ENCODE results near the gene IL5.
"Not testable (repeated sequence)": the region's sequence is repeated elsewhere in the genome, so short reads cannot be mapped to it uniquely, and the experiment has no call there.

IL5 gene

GRCh38 chr5:132539716-132540115, 3.6 kb downstream of the IL5 start:
- no peak for DNase-seq
- intact Hi-C loops (cut with DNase I) = no loop called here

DNA sequence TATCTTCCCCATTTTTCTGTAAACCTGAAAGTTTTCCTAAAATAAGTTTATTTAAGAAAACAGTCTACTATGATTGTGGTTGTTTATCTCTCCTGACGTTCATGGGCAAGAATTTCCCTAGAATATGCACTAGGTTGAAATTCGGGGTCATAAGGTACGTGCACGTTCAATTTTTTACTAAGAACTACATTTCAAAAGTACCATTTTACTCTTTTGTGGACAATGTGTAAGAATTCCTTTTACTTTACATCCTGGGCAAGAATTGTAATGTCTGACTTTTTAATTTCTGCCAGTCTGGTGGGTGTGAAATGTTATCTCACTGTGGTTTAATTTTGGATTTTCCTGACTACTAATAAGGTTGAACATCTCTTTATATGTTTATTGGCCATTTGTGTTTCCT, 12.4 kb downstream of the IL5 start:
- intact Hi-C loops (cut with DNase I) = no loop called here
- DNase-seq = no peak

- DNase-seq = peak in 2 of 10 donors; percentile 32 to 87
- intact Hi-C loops (cut with DNase I) = no loop called here
Observed at GRCh38 chr5:132528866-132529634, 14.3 kb downstream of the IL5 start.

DNA sequence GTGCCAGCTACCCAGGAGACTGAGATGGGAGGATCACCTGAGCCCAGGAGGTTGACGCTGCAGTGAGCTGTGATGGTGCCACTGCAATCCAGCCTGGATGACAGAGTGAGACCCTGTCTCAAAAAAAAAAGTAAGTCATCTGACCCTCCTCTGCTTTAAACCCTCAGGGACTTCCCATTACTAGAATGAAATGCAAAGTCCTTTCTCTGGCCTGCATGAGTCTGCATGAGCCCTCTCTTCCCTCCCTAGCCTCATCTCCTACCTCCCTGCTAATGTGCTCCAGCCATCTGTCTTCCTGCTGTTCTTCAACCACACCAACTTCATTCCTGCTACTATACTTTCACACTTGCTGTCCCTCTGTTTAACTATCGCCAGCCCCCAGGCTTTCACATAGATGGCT, 15.3 kb downstream of the IL5 start:
- no peak for DNase-seq
- intact Hi-C loops (cut with DNase I) = no loop called here

GRCh38 chr5:132526974-132527564, 16.3 kb downstream of the IL5 start:
- intact Hi-C loops (cut with DNase I) = no loop called here
- DNase-seq = no peak

- intact Hi-C loops (cut with DNase I) = no loop called here
- DNase-seq = peak in 2 of 10 donors; percentile 16 to 79
Observed at GRCh38 chr5:132526290-132526973, 16.9 kb downstream of the IL5 start.

DNA sequence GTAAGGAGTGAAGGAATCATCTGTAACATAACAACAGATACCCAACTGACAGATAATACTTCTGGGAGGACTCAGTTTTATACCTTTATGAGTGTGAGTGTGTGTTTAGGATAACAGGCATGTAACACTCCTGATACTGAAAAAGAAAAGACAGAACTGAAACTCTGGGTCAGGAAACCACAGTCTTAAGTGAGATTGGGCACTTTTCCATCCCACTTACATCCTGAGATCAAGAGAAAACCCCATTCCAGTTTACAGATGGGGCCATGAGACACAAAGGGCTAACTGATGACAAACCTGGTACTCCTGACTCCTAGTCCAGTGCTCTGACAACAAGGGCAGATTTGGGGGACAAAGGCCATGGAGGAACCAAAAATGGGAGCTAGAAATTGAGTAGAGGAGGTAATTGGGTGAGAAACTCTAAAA, 18.0 kb downstream of the IL5 start:
- DNase-seq = no peak
- intact Hi-C loops (cut with DNase I) = no loop called here

DNA sequence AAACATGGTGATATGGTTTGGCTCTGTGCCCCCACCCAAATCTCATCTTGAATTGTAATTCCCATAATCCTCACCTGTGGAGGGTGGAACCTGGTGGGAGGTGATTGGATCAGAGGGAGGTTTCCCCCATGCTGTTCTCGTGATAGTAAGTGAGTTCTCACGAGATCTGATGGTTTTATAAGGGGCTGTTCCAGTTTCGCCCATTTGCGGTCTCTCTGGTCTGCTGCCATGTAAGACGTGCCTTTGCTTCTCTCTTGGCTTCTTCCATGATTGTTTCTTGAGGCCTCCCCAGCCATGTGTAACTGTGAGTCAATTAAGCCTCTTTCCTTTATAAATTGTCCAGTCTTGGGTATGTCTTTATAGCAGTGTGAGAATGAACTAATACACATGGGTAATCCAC, 18.4 kb downstream of the IL5 start:
- DNase-seq; intact Hi-C loops (cut with DNase I): not testable (repeated sequence)

DNA sequence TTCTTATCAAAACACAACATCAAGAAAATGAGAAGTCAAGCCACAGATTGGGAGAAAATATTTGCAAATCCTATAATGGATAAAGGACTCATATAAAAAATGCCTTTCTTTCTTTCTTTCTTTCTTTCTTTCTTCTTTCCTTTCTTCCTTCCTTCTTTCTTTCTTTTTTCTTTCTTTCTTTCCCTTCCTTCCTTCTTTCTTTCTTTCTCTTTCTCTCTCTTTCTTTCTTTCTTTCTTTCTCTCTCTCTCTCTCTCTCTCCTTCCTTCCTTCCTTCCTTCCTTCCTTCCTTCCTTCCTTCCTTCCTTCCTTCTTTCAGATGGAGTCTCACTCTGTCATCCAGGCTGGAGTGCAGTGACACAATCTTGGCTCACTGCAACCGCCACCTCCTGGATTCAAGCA, 21.3 kb downstream of the IL5 start:
- DNase-seq; intact Hi-C loops (cut with DNase I): not testable (repeated sequence)

- DNase-seq; intact Hi-C loops (cut with DNase I): not testable (repeated sequence)
Observed at GRCh38 chr5:132513618-132514336, 29.5 kb downstream of the IL5 start.

GRCh38 chr5:132510076-132510475, 33.2 kb downstream of the IL5 start:
- intact Hi-C loops (cut with DNase I) = no loop called here
- DNase-seq = no peak

GRCh38 chr5:132506094-132506692, 37.1 kb downstream of the IL5 start:
- intact Hi-C loops (cut with DNase I) = loop anchor here (10.0 kb wide), 1 partner anchor 271 kb away; no protein-coding TSS in a partner anchor
- no peak for DNase-seq

DNA sequence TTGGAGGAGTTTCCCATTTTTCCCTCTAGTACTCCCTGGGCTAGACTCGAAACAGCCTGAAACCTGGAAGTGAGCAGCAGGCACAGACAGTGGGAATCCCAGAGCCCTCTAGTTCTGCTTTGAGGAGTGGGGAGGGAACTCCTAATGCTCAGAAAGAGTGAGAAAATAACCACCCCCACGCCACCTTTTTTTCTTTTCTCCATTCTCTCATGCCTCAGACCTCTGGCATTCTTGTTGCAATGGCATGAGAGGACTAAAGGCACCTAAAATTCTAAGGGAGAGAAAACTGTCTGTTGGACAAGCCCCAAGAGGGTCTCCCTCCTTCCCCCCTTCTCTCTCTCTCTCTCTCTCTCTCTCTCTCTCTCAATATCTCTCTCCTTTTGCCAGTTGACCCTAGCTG, 37.7 kb downstream of the IL5 start:
- intact Hi-C loops (cut with DNase I) = loop anchor here (10.0 kb wide), 1 partner anchor 271 kb away; no protein-coding TSS in a partner anchor
- DNase-seq = no peak

GRCh38 chr5:132504746-132505145, 38.6 kb downstream of the IL5 start:
- intact Hi-C loops (cut with DNase I) = loop anchor here (10.0 kb wide), 1 partner anchor 270 kb away; no protein-coding TSS in a partner anchor
- DNase-seq = no peak

GRCh38 chr5:132503244-132503643, 40.1 kb downstream of the IL5 start:
- intact Hi-C loops (cut with DNase I) = loop anchor here (10.0 kb wide), 1 partner anchor 268 kb away; no protein-coding TSS in a partner anchor
- no peak for DNase-seq

DNA sequence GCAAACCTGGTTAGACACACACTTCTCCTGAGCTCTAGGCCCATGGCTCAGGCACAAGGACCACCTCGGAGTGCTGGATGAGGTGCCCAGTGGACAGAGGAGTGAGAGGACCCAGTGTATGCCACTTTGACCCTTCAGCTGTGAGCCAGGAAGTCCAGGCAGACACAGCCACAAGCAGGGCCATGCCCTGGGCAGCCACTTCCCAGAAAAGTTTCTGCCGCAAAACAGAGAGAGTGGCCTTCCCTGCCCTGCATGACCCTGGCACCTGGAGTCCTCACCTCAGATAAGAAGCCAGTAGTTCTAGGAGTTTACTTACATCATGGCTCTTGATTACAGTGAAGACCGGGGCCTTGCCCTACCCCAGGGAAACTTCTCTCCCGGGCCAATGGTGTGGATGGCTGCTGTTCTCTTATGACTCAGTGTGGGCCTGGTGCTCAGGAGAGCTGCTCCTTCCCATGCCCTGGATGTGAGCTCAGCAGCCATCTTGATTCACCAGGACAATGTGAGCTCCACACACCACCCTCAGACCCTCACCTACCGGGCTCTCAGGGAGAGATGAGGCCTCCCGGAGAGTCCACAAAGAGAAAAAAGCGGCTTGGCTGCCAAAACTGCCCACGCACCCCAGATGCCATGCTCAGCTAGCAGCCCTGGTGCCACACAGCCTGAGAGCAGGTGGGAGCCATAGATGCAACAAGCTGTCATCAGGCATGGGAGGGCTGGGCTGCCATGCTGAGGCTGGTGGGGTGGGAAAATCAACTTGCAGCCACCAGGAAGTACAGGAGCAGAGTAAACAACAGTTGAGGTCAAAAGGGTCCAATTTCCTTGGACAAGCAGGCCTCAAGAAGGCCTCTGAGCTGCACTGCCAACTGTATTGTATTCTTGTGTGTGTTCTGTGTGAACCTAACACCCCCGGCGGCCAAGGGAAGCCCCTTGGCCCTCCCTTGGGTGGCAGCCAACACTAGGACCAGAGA, 41.1 kb downstream of the IL5 start:
- DNase-seq = peak in 5 of 10 donors; percentile 39 to 90 (median 88)
- intact Hi-C loops (cut with DNase I) = loop anchor here (1.0 to 10.0 kb wide), 3 partner anchors 83 to 267 kb away; no protein-coding TSS in a partner anchor

DNA sequence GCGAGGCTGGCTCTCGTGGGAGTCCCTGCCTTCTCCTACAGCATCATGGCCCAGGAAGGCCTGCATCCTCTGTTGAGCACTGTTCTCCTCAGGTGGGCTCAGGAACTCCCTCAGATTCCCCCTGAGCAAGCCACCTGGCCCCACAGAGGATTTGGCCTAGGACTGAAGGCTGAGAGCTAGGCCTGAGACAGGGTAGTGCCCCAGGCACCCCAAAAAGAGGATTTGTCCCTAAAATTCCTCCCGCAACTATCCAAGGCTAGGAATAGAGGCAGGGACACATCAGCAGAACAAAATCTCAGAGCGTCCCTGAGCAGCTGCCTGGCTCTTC, 41.7 kb downstream of the IL5 start:
- intact Hi-C loops (cut with DNase I) = loop anchor here (1.0 to 10.0 kb wide), 3 partner anchors 82 to 267 kb away; no protein-coding TSS in a partner anchor
- DNase-seq = peak in 1 of 10 donors; percentile 21

DNA sequence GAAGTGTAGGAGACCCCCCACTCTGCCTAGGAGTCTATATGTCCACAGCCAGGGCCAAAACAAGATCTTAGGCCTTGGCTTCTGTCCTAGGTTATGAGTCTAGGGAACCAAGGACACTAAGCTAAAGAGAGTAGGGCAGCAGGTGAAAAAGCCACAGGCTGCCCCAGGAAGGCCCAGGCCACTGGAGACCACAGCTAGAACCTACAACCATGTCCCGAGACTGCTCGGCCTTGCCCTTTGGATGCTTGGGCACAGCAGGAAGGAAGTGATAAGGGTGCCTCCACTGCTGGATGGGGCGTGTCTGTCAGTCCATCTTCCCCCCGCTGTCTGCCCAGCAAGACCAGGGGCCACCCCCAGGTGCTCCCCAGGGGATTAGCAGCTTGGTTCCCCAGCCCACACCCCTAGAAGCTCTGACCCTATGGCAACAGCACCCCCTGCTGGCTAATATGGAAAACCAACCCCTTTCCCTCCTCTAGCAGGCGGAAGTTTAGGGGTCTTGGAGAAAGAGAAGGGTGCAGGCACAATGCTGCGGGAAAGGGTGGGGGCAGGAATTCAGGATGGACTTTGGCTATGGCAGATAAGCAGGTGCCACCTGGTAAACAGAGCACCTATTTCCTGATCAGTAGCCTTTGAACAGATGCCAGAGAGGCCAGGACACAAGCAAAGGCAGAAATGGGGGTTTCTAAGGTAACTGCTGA, 42.2 kb downstream of the IL5 start:
- intact Hi-C loops (cut with DNase I) = loop anchor here (1.0 to 10.0 kb wide), 3 partner anchors 82 to 266 kb away; no protein-coding TSS in a partner anchor
- DNase-seq = peak in 7 of 10 donors; percentile 26 to 90 (median 69)
